ENCODE data around the gene HHLA2. TPM values are rescaled to one million over a fixed set of nuclear protein-coding genes. Genes with fewer than 3 reads are reported as not detected.

The HHLA2 gene
- total RNA-seq, 1 experiment from 2014 or later: not detected

GRCh38 chr3:108408883-108409799, 112.8 kb downstream of the HHLA2 start:
- in situ Hi-C loops (cut with HindIII; ENCODE audit: low sequenced_read_pairs): no loop called here
- DNase-seq (ENCODE audit: low spot score): no peak

- DNase-seq (ENCODE audit: low spot score): no peak
- in situ Hi-C loops (cut with HindIII; ENCODE audit: low sequenced_read_pairs): no loop called here
These were observed 113.4 kb downstream of the HHLA2 start for GRCh38 chr3:108409800-108410178.

GRCh38 chr3:108410531-108410984, 114.2 kb downstream of the HHLA2 start:
- in situ Hi-C loops (cut with HindIII; ENCODE audit: low sequenced_read_pairs): no loop called here
- DNase-seq (ENCODE audit: low spot score): no peak

GRCh38 chr3:108412121-108412750, 115.9 kb downstream of the HHLA2 start:
- DNase-seq (ENCODE audit: low spot score): no peak
- in situ Hi-C loops (cut with HindIII; ENCODE audit: low sequenced_read_pairs): no loop called here

GRCh38 chr3:108414007-108414406, 117.7 kb downstream of the HHLA2 start:
- in situ Hi-C loops (cut with HindIII; ENCODE audit: low sequenced_read_pairs): no loop called here
- no peak for DNase-seq (ENCODE audit: low spot score)

- in situ Hi-C loops (cut with HindIII; ENCODE audit: low sequenced_read_pairs): no loop called here
- no peak for DNase-seq (ENCODE audit: low spot score)
These were observed 119.3 kb downstream of the HHLA2 start for GRCh38 chr3:108415661-108416060.

- DNase-seq (ENCODE audit: low spot score): no peak
- in situ Hi-C loops (cut with HindIII; ENCODE audit: low sequenced_read_pairs): no loop called here
These were observed 119.9 kb downstream of the HHLA2 start for GRCh38 chr3:108416111-108416869.

GRCh38 chr3:108420926-108421325, 124.6 kb downstream of the HHLA2 start:
- in situ Hi-C loops (cut with HindIII; ENCODE audit: low sequenced_read_pairs): no loop called here
- DNase-seq (ENCODE audit: low spot score): no peak

Other genes starting within 250 kb of the HHLA2 start
- gene CD47, start 205.5 kb upstream of the HHLA2 start, total RNA-seq (2014; rRNA removed; shearing (Covaris generic)): 0.85 TPM in 1 of 2 replicates, not detected in the other
- gene IFT57, start 74.1 kb upstream of the HHLA2 start, total RNA-seq (2014; rRNA removed; shearing (Covaris generic)): 98.1 and 113 TPM in 2 replicates
- gene MYH15, start 214.0 kb downstream of the HHLA2 start, total RNA-seq (2014; rRNA removed; shearing (Covaris generic)): under 0.01 TPM in 1 of 2 replicates, not detected in the other

All from G401 (cell line).